A673 (cell line): ENCODE measurements around the gene PACSIN2.

Experiments used
- EZH2 ChIP-seq: fragments of 200-600 bp; sonication (generic); IDR thresholded peaks from 2 replicates; pipeline ENCODE4 v1.6.1; 2017; ENCODE audit warnings: borderline replicate concordance, low read depth, mild to moderate bottlenecking, mixed read lengths, antibody characterized with exemption, low read length; ENCODE audit not compliant: poor library complexity, severe bottlenecking
- TF ChIP-seq, protein P1 (sequence below): fragments of 300-800, 200-600 bp; sonication (generic); conservative IDR thresholded peaks from 2 replicates; pipeline ENCODE4 v1.5.1; 2017; ENCODE audit warnings: low read depth, mild to moderate bottlenecking, antibody characterized with exemption, low read length, moderate library complexity, mixed read lengths

GRCh38 chr22:42833104-42833503 lies 181.8 kb downstream of the PACSIN2 start:
- TF ChIP-seq, protein P1, sequence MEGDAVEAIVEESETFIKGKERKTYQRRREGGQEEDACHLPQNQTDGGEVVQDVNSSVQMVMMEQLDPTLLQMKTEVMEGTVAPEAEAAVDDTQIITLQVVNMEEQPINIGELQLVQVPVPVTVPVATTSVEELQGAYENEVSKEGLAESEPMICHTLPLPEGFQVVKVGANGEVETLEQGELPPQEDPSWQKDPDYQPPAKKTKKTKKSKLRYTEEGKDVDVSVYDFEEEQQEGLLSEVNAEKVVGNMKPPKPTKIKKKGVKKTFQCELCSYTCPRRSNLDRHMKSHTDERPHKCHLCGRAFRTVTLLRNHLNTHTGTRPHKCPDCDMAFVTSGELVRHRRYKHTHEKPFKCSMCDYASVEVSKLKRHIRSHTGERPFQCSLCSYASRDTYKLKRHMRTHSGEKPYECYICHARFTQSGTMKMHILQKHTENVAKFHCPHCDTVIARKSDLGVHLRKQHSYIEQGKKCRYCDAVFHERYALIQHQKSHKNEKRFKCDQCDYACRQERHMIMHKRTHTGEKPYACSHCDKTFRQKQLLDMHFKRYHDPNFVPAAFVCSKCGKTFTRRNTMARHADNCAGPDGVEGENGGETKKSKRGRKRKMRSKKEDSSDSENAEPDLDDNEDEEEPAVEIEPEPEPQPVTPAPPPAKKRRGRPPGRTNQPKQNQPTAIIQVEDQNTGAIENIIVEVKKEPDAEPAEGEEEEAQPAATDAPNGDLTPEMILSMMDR = no peak
- no peak for TF ChIP-seq EZH2
